H9 (cell line): ENCODE data around the gene CARD6. TPM values are rescaled to one million over a fixed set of nuclear protein-coding genes. Genes with fewer than 3 reads are reported as not detected.

Source experiments
- DNase-seq: peaks from one replicate; pipeline ENCODE4 v3.0.0-alpha.2; 2017
- H2AFZ ChIP-seq: one replicate; pipeline ENCODE4 v1.6.1; 2013; ENCODE audit warnings: mild to moderate bottlenecking, low read length, control low read depth, moderate library complexity
- H2AK5ac ChIP-seq: 2 replicates; pipeline ENCODE4 v1.6.1; 2013; ENCODE audit warnings: low read length, control low read depth, mixed read lengths; ENCODE audit not compliant: insufficient read length
- H2BK120ac ChIP-seq: one replicate; pipeline ENCODE4 v1.6.1; 2013; ENCODE audit warnings: low read depth, mild to moderate bottlenecking, low read length, control low read depth, inconsistent platforms; ENCODE audit not compliant: poor library complexity, severe bottlenecking
- H2BK12ac ChIP-seq: 2 replicates; pipeline ENCODE4 v1.6.1; 2013; ENCODE audit warnings: low read length, control low read depth, mixed read lengths, low read depth; ENCODE audit not compliant: insufficient read length
- H2BK15ac ChIP-seq: 2 replicates; pipeline ENCODE4 v1.6.1; 2013; ENCODE audit warnings: low read depth, low read length, control low read depth
- H2BK20ac ChIP-seq: one replicate; pipeline ENCODE4 v1.6.1; 2013; ENCODE audit warnings: low read depth, mild to moderate bottlenecking, low read length, control low read depth, inconsistent platforms; ENCODE audit not compliant: poor library complexity, severe bottlenecking
- H2BK5ac ChIP-seq: 2 replicates; pipeline ENCODE4 v1.6.1; 2013; ENCODE audit warnings: low read length, control low read depth, mixed read lengths; ENCODE audit not compliant: insufficient read length
- H3K14ac ChIP-seq: 2 replicates; pipeline ENCODE4 v1.6.1; 2013; ENCODE audit warnings: low read length, control low read depth; ENCODE audit not compliant: insufficient read depth
- H3K18ac ChIP-seq: 2 replicates; pipeline ENCODE4 v1.6.1; 2013; ENCODE audit warnings: low read depth, mild to moderate bottlenecking, mixed read lengths, low read length, control low read depth; ENCODE audit not compliant: insufficient read length
- H3K23ac ChIP-seq: 2 replicates; pipeline ENCODE4 v1.6.1; 2013; ENCODE audit warnings: low read length, control low read depth, mixed read lengths, low read depth; ENCODE audit not compliant: insufficient read length
- H3K23me2 ChIP-seq: 2 replicates; pipeline ENCODE4 v1.6.1; 2013; ENCODE audit warnings: low read depth, mild to moderate bottlenecking, mixed read lengths, low read length, control low read depth; ENCODE audit not compliant: insufficient read length, poor library complexity, severe bottlenecking
- H3K27ac ChIP-seq: 2 replicates; pipeline ENCODE4 v1.5.1; 2013; ENCODE audit warnings: low read length, control low read depth, mixed read lengths, low read depth; ENCODE audit not compliant: insufficient read length
- H3K27me3 ChIP-seq: 2 replicates; pipeline ENCODE4 v1.6.1; 2013; ENCODE audit warnings: low read length, control low read depth, inconsistent platforms; ENCODE audit not compliant: insufficient read depth
- H3K4ac ChIP-seq: 2 replicates; pipeline ENCODE4 v1.6.1; 2013; ENCODE audit warnings: low read depth, mild to moderate bottlenecking, control low read depth, inconsistent platforms, low read length, moderate library complexity
- H3K4me1 ChIP-seq: 2 replicates; pipeline ENCODE4 v1.6.1; 2013; ENCODE audit warnings: low read length, control low read depth, inconsistent platforms; ENCODE audit not compliant: insufficient read depth
- H3K4me2 ChIP-seq: 2 replicates; pipeline ENCODE4 v1.6.1; 2013; ENCODE audit warnings: low read length, control low read depth, mixed read lengths; ENCODE audit not compliant: insufficient read length, insufficient read depth
- H3K56ac ChIP-seq: 2 replicates; pipeline ENCODE4 v1.6.1; 2013; ENCODE audit warnings: low read depth, mild to moderate bottlenecking, mixed read lengths, low read length, control low read depth; ENCODE audit not compliant: insufficient read length
- H3K79me1 ChIP-seq: 2 replicates; pipeline ENCODE4 v1.6.1; 2013; ENCODE audit warnings: low read depth, mild to moderate bottlenecking, moderate library complexity, low read length, control low read depth, inconsistent platforms; ENCODE audit not compliant: insufficient read depth, poor library complexity, severe bottlenecking
- H3K79me2 ChIP-seq: 2 replicates; pipeline ENCODE4 v1.6.1; 2013; ENCODE audit warnings: low read length, control low read depth, inconsistent platforms; ENCODE audit not compliant: insufficient read depth
- H3K9ac ChIP-seq: 2 replicates; pipeline ENCODE4 v1.6.1; 2013; ENCODE audit warnings: low read length, control low read depth, mixed read lengths; ENCODE audit not compliant: insufficient read length; ENCODE audit errors: extremely low read depth
- H3K9me3 ChIP-seq: one replicate; pipeline ENCODE4 v1.6.1; 2013; ENCODE audit warnings: low read depth, low read length, inconsistent platforms; ENCODE audit not compliant: control insufficient read depth
- H3T11ph ChIP-seq: one replicate; pipeline ENCODE4 v1.6.1; 2013; ENCODE audit warnings: mild to moderate bottlenecking, low read length, control low read depth, inconsistent platforms
- H4K20me1 ChIP-seq: one replicate; pipeline ENCODE4 v1.6.1; 2013; ENCODE audit not compliant: control insufficient read depth, insufficient read length, insufficient read depth
- H4K5ac ChIP-seq: 2 replicates; pipeline ENCODE4 v1.6.1; 2013; ENCODE audit warnings: low read depth, mild to moderate bottlenecking, mixed read lengths, low read length, control low read depth; ENCODE audit not compliant: insufficient read length
- H4K8ac ChIP-seq: replicated peaks from 2 replicates; pipeline ENCODE4 v1.6.1; 2013; ENCODE audit warnings: low read length, control low read depth, mixed read lengths, low read depth; ENCODE audit not compliant: insufficient read length
- H4K91ac ChIP-seq: 2 replicates; pipeline ENCODE4 v1.6.1; 2013; ENCODE audit warnings: low read depth, mild to moderate bottlenecking, moderate library complexity, mixed read lengths, low read length, control low read depth; ENCODE audit not compliant: insufficient read length
- H3K27ac Mint-ChIP-seq, 3 experiments: 2 replicates in 2 of 3; 3 replicates in 1 of 3; pipeline ENCODE4 v1.8.0; 2020 to 2021; ENCODE audit warnings: mixed read lengths in 3 of 3, mild to moderate bottlenecking in 1 of 3, moderate library complexity in 1 of 3
- H3K27me3 Mint-ChIP-seq: 2 replicates; pipeline ENCODE4 v1.8.0; 2021; ENCODE audit warnings: low read depth, mild to moderate bottlenecking, moderate library complexity, mixed read lengths
- H3K36me3 Mint-ChIP-seq, 3 experiments: 2 replicates in 2 of 3; 3 replicates in 1 of 3; pipeline ENCODE4 v1.8.0; 2020 to 2021; ENCODE audit warnings: low read depth in 3 of 3, mixed read lengths in 3 of 3; ENCODE audit not compliant: insufficient read depth in 1 of 3
- H3K4me1 Mint-ChIP-seq, 2 experiments: 2 replicates each; pipeline ENCODE4 v1.8.0; 2020; ENCODE audit warnings: mixed read lengths in 2 of 2
- H3K4me3 Mint-ChIP-seq, 2 experiments: 2 replicates in 1 of 2; 3 replicates in 1 of 2; pipeline ENCODE4 v1.8.0; 2020 to 2021; ENCODE audit warnings: mild to moderate bottlenecking in 2 of 2, mixed read lengths in 2 of 2, moderate library complexity in 1 of 2
- H3K9me3 Mint-ChIP-seq, 2 experiments: 2 replicates in 1 of 2; 3 replicates in 1 of 2; pipeline ENCODE4 v1.8.0; 2020; ENCODE audit warnings: mild to moderate bottlenecking in 2 of 2, mixed read lengths in 2 of 2, moderate library complexity in 1 of 2
- CTCF ChIP-seq: fragments of 200-600 bp; sonication (generic); conservative IDR thresholded peaks from 3 replicates; pipeline ENCODE4 v1.8.0; 2021; ENCODE audit warnings: antibody characterized with exemption, mild to moderate bottlenecking
- WGBS: extraction: QIAGEN DNeasy Blood & Tissue Kit; methylation state at CpG from one replicate; pipeline ENCODE4 v1.1.7; 2013; ENCODE audit warnings: missing lambda C conversion rate, low lambda C conversion rate, mixed read lengths; ENCODE audit not compliant: insufficient read length; ENCODE audit errors: extremely low coverage; 5-methylcytosine and 5-hydroxymethylcytosine counted together
- total RNA-seq: library from RNA; stranded (reverse); gene quantifications from 2 replicates; pipeline ENCODE4 v1.2.1, GENCODE V29; 2021

The CARD6 gene
- total RNA-seq, 1 experiment from 2014 or later = 0.35 TPM

- H2AK5ac ChIP-seq = no peak overlapping the region
- no peak overlapping the region for H3K23ac ChIP-seq
- H3K23me2 ChIP-seq = no peaks in the 10 kb centered on the region
- H2BK120ac ChIP-seq = no peak overlapping the region
- H3K4me2 ChIP-seq = no peak overlapping the region
- no peaks in the 10 kb centered on the region for H4K20me1 ChIP-seq
- no peak overlapping the region for H3K56ac ChIP-seq
- Mint-ChIP-seq H3K4me1 (no peaks in the 10 kb centered on the region), H3K27me3 (no peaks in the 10 kb centered on the region; the same call in 1 of the 2 replicates), H3K27ac (no peak overlapping the region), H3K4me3 (no peak overlapping the region), H3K9me3 (peaks cover 0 to 3% of the 10 kb centered on the region in 2 experiments; a peak in 2 of 5 replicates), H3K36me3 (no peaks in the 10 kb centered on the region)
- H3K27ac ChIP-seq = no peak overlapping the region
- no peaks in the 10 kb centered on the region for H3K4me1 ChIP-seq
- H3T11ph ChIP-seq = no peak overlapping the region
- H3K9ac ChIP-seq = no peak overlapping the region
- H3K27me3 ChIP-seq = no peaks in the 10 kb centered on the region
- no peak overlapping the region for H4K91ac ChIP-seq
- H2BK5ac ChIP-seq = no peak overlapping the region
- H2BK12ac ChIP-seq = no peak overlapping the region
- H3K14ac ChIP-seq = no peak overlapping the region
- no peak overlapping the region for H3K4ac ChIP-seq
- H4K8ac ChIP-seq = no peak overlapping the region
- no peak overlapping the region for H3K18ac ChIP-seq
- WGBS = no CpG with 5 or more reads among the region's 4 CpGs
- TF ChIP-seq CTCF = no peak
- no peak overlapping the region for H2BK15ac ChIP-seq
- no peak for DNase-seq
- H3K9me3 ChIP-seq = no peaks in the 10 kb centered on the region
- H3K79me1 ChIP-seq = no peaks in the 10 kb centered on the region
- H4K5ac ChIP-seq = no peak overlapping the region
- H3K79me2 ChIP-seq = no peaks in the 10 kb centered on the region
- no peak overlapping the region for H2AFZ ChIP-seq
- H2BK20ac ChIP-seq = no peak overlapping the region
Measured at GRCh38 chr5:40853632-40854192, 12.5 kb downstream of the CARD6 start.
